Measurements from ENCODE around the gene LIMCH1.

The LIMCH1 gene

GRCh38 chr4:41568363-41568762, 30.4 kb downstream of the LIMCH1 start:
- no peak for DNase-seq (ENCODE audit: low read depth in 2 of 2)

GRCh38 chr4:41569961-41570360, 32.0 kb downstream of the LIMCH1 start:
- no peak for DNase-seq (ENCODE audit: low read depth in 2 of 2)

GRCh38 chr4:41571422-41571821, 33.5 kb downstream of the LIMCH1 start:
- no peak for DNase-seq (ENCODE audit: low read depth in 2 of 2)

GRCh38 chr4:41572516-41572915, 34.6 kb downstream of the LIMCH1 start:
- DNase-seq (ENCODE audit: low read depth in 2 of 2) = no peak

GRCh38 chr4:41572956-41573355, 35.0 kb downstream of the LIMCH1 start:
- no peak for DNase-seq (ENCODE audit: low read depth in 2 of 2)

GRCh38 chr4:41573502-41574001, 35.6 kb downstream of the LIMCH1 start:
- DNase-seq (ENCODE audit: low read depth in 2 of 2) = no peak

GRCh38 chr4:41575207-41575606, 37.2 kb downstream of the LIMCH1 start:
- DNase-seq (ENCODE audit: low read depth in 2 of 2) = no peak

GRCh38 chr4:41575665-41576064, 37.7 kb downstream of the LIMCH1 start:
- DNase-seq (ENCODE audit: low read depth in 2 of 2) = no peak

- no peak for DNase-seq (ENCODE audit: low read depth in 2 of 2)
These were observed 41.1 kb downstream of the LIMCH1 start for GRCh38 chr4:41579043-41579442.

- no peak for DNase-seq (ENCODE audit: low read depth in 2 of 2)
These were observed 41.6 kb downstream of the LIMCH1 start for GRCh38 chr4:41579526-41579925.

- no peak for DNase-seq (ENCODE audit: low read depth in 2 of 2)
These were observed 42.0 kb downstream of the LIMCH1 start for GRCh38 chr4:41580007-41580406.

GRCh38 chr4:41586675-41587225, 48.8 kb downstream of the LIMCH1 start:
- no peak for DNase-seq (ENCODE audit: low read depth in 2 of 2)

GRCh38 chr4:41587286-41587685, 49.3 kb downstream of the LIMCH1 start:
- DNase-seq (ENCODE audit: low read depth in 2 of 2) = no peak

GRCh38 chr4:41590591-41590990, 52.6 kb downstream of the LIMCH1 start:
- DNase-seq (ENCODE audit: low read depth in 2 of 2) = no peak

GRCh38 chr4:41594432-41594831, 56.5 kb downstream of the LIMCH1 start:
- no peak for DNase-seq (ENCODE audit: low read depth in 2 of 2)

GRCh38 chr4:41597494-41597893, 59.5 kb downstream of the LIMCH1 start:
- no peak for DNase-seq (ENCODE audit: low read depth in 2 of 2)

- DNase-seq (ENCODE audit: low read depth in 2 of 2) = no peak
These were observed 60.6 kb downstream of the LIMCH1 start for GRCh38 chr4:41598580-41598979.

- DNase-seq (ENCODE audit: low read depth in 2 of 2) = no peak
These were observed 61.3 kb downstream of the LIMCH1 start for GRCh38 chr4:41599192-41599786.

GRCh38 chr4:41600243-41600912, 62.4 kb downstream of the LIMCH1 start:
- DNase-seq (ENCODE audit: low read depth in 2 of 2) = no peak

GRCh38 chr4:41601025-41601424, 63.1 kb downstream of the LIMCH1 start:
- DNase-seq (ENCODE audit: low read depth in 2 of 2) = no peak

- DNase-seq (ENCODE audit: low read depth in 2 of 2) = no peak
These were observed 64.2 kb downstream of the LIMCH1 start for GRCh38 chr4:41602113-41602512.

- DNase-seq (ENCODE audit: low read depth in 2 of 2) = no peak
These were observed 65.0 kb downstream of the LIMCH1 start for GRCh38 chr4:41602886-41603498.

GRCh38 chr4:41609851-41610250, 71.9 kb downstream of the LIMCH1 start:
- DNase-seq (ENCODE audit: low read depth in 2 of 2) = no peak
